Panc1 (cell line): ENCODE results near the gene LTO1. TPM values are rescaled to one million over a fixed set of nuclear protein-coding genes. Genes with fewer than 3 reads are reported as not detected.

Source experiments
- ATAC-seq: fragments of 200-7000 bp; cut with Tn5 transposase; 2 replicates; pipeline ENCODE4 v1.9.1; 2020; ENCODE audit warnings: mild to moderate bottlenecking, moderate library complexity
- BruUV-seq: library from RNA; stranded (reverse); fragments of 400-500 nt; replicated peaks from 2 replicates; lab custom pipeline; 2021; lab: Mats Ljungman, UMichigan
- CTCF ChIA-PET: fragments of 300-600 bp; sonication (Branson Sonifier 250); formaldehyde crosslinking; loops from one replicate; lab custom pipeline; 2022; ENCODE audit warnings: antibody characterized with exemption; lab: Charles Lee
- POLR2A ChIA-PET: fragments of 300-600 bp; sonication (Branson Sonifier 250); formaldehyde crosslinking; loops from one replicate; lab custom pipeline; 2022; ENCODE audit warnings: antibody characterized with exemption; lab: Charles Lee
- DNase-seq: peaks from one replicate; pipeline ENCODE4 v3.0.0-alpha.2; 2010; ENCODE audit warnings: low read depth, low spot score
- H3K27ac ChIP-seq: 2 replicates; pipeline ENCODE4 v1.5.1; 2011; ENCODE audit warnings: mild to moderate bottlenecking, low read length, inconsistent platforms
- H3K27me3 ChIP-seq: fragments of 200-500 bp; sonication (Bioruptor generic); 2 replicates; pipeline ENCODE4 v1.6.0; 2014; ENCODE audit warnings: low read length, inconsistent platforms; ENCODE audit not compliant: control insufficient read depth, insufficient read depth
- H3K36me3 ChIP-seq: fragments of 200-500 bp; sonication (Bioruptor generic); 2 replicates; pipeline ENCODE4 v1.5.1; 2014; ENCODE audit warnings: inconsistent platforms, mild to moderate bottlenecking, low read length, moderate library complexity; ENCODE audit not compliant: control insufficient read depth, insufficient read depth
- H3K4me1 ChIP-seq: 2 replicates; pipeline ENCODE4 v1.5.1; 2011; ENCODE audit warnings: inconsistent platforms, mild to moderate bottlenecking, low read length, moderate library complexity; ENCODE audit not compliant: control insufficient read depth, insufficient read depth
- H3K4me3 ChIP-seq, 2 experiments: 2 replicates each; pipeline ENCODE4 v1.5.1; 2011 to 2012; ENCODE audit warnings: low read depth in 2 of 2, low read length in 2 of 2, mild to moderate bottlenecking in 2 of 2, inconsistent platforms in 1 of 2, moderate library complexity in 1 of 2
- H3K9me3 ChIP-seq: fragments of 200-500 bp; sonication (Bioruptor generic); 2 replicates; pipeline ENCODE4 v1.5.1; 2014; ENCODE audit warnings: low read depth, mild to moderate bottlenecking, inconsistent platforms, low read length, moderate library complexity; ENCODE audit not compliant: control insufficient read depth, insufficient read depth
- CTCF ChIP-seq: fragments of 450-650 bp; IDR thresholded peaks from 2 replicates; pipeline ENCODE4 v1.5.1; 2017; ENCODE audit warnings: mild to moderate bottlenecking
- POLR2AphosphoS5 ChIP-seq: IDR thresholded peaks from 2 replicates; pipeline ENCODE4 v1.6.1; 2012; ENCODE audit warnings: mild to moderate bottlenecking, low read depth, low read length, moderate library complexity
- REST ChIP-seq, 2 experiments: IDR thresholded peaks; 2 replicates each; pipeline ENCODE4 v1.6.1; 2011 to 2012; ENCODE audit warnings: low read depth in 2 of 2, control low read depth in 1 of 2, low read length in 1 of 2, mild to moderate bottlenecking in 1 of 2, moderate library complexity in 1 of 2; ENCODE audit not compliant: insufficient read depth in 1 of 2
- SIN3A ChIP-seq: IDR thresholded peaks from 2 replicates; pipeline ENCODE4 v1.6.1; 2012; ENCODE audit warnings: low read depth, mild to moderate bottlenecking, low read length, moderate library complexity, borderline replicate concordance; ENCODE audit not compliant: insufficient read depth
- TCF7L2 ChIP-seq: IDR thresholded peaks from 2 replicates; pipeline ENCODE4 v1.6.1; 2011; ENCODE audit warnings: mild to moderate bottlenecking, low read depth, low read length, inconsistent platforms
- in situ Hi-C: cut with HindIII; loops from 2 replicates; pipeline ENCODE4 v1.10.0; 2016; ENCODE audit warnings: low sequenced_read_pairs, low pct_unique_long_range_greater_than_20kb
- intact Hi-C: fragments of 100-400 bp; cut with micrococcal nuclease; formaldehyde crosslinking; loops from one replicate; pipeline ENCODE4 v1.10.0; 2022; ENCODE audit not compliant: unreplicated experiment
- total RNA-seq: library from RNA; stranded (reverse); gene quantifications from one replicate; pipeline ENCODE4 v1.2.1, GENCODE V29; 2021; ENCODE audit not compliant: unreplicated experiment

Gene LTO1
- total RNA-seq, 1 experiment from 2014 or later = 28.7 TPM

GRCh38 chr11:69637198-69637940 is 37.8 kb downstream of the LTO1 start:
- Histone ChIP-seq H3K9me3 (no peaks in the 10 kb centered on the region), H3K4me3 (no peak overlapping the region; a peak in 1 of 4 replicates), H3K4me1 (peaks cover 33% of the 10 kb centered on the region), H3K36me3 (peaks cover 4% of the 10 kb centered on the region; the same call in 1 of the 2 replicates), H3K27ac (peak overlapping the region; percentile 95), H3K27me3 (no peaks in the 10 kb centered on the region)
- ChIA-PET POLR2A (interaction anchor here (0.7 kb wide), 1 partner anchor 18 kb away, joined by 7 read pairs; no protein-coding TSS in a partner anchor), CTCF (no interaction called here)
- BruUV-seq = no TSS peak
- intact Hi-C loops (no loop called here), in situ Hi-C loops (no loop called here)
- ATAC-seq (no peak), DNase-seq (no peak)
- no peak for TF ChIP-seq POLR2AphosphoS5
- TF ChIP-seq TCF7L2 = no peak
- no peak for TF ChIP-seq SIN3A
- TF ChIP-seq REST (IDR thresholded peaks at IDR 0.05; ENCODE audit: insufficient read depth in 1 of 2, low read depth in 2 of 2, low read length in 1 of 2) = no peak
- TF ChIP-seq CTCF = no peak

GRCh38 chr11:69636512-69637197 is 38.5 kb downstream of the LTO1 start:
- Histone ChIP-seq H3K4me3 (peak overlapping the region; percentile 27 to 54), H3K27ac (peak overlapping the region; percentile 83), H3K4me1 (peaks cover 33% of the 10 kb centered on the region), H3K36me3 (no peaks in the 10 kb centered on the region; the same call in 1 of the 2 replicates), H3K9me3 (no peaks in the 10 kb centered on the region), H3K27me3 (no peaks in the 10 kb centered on the region)
- ATAC-seq = peak; percentile 42
- ChIA-PET POLR2A (no interaction called here), CTCF (no interaction called here)
- TF ChIP-seq SIN3A (no peak), TCF7L2 (peak; percentile 48; the same call in 1 of the 2 replicates)
- no TSS peak for BruUV-seq
- intact Hi-C loops = no loop called here
- no peak for DNase-seq
- in situ Hi-C loops = no loop called here
